Stimulated activated CD8-positive, alpha-beta memory T cell treated with anti-CD3 and anti-CD28 coated beads, Interleukin-15, amount 100 ng/mL, for 48 hours (primary cell): ENCODE data around the gene MORC2.

Source experiments
- DNase-seq, 2 donors: peaks; one replicate each; pipeline ENCODE4 v3.0.0-alpha.2; 2020; ENCODE audit warnings: low read depth in 2 of 2

The MORC2 gene

GRCh38 chr22:30968015-30968923, at the start of gene MORC2:
Gene MORC2, minus strand, starts transcription at chr22:30968774. Its CDS starts 885 bp downstream, at chr22:30967889.
- DNase-seq, result no peak

- DNase-seq, result no peak
Observed at GRCh38 chr22:31005535-31005934, 37.0 kb upstream of the MORC2 start.

GRCh38 chr22:31001124-31001770, 32.7 kb upstream of the MORC2 start:
- DNase-seq, result no peak

- DNase-seq, result no peak
Observed at GRCh38 chr22:30998329-30998728, 29.8 kb upstream of the MORC2 start.

GRCh38 chr22:30996462-30996861, 27.9 kb upstream of the MORC2 start:
- DNase-seq, result no peak

GRCh38 chr22:30994960-30995359, 26.4 kb upstream of the MORC2 start:
- no peak for DNase-seq

GRCh38 chr22:30992565-30992964, 24.0 kb upstream of the MORC2 start:
- DNase-seq, result no peak

- no peak for DNase-seq
Observed at GRCh38 chr22:30990690-30991089, 22.1 kb upstream of the MORC2 start.

- DNase-seq, result no peak
Observed at GRCh38 chr22:30989474-30989873, 20.9 kb upstream of the MORC2 start.

GRCh38 chr22:30985561-30986208, 17.1 kb upstream of the MORC2 start:
- DNase-seq, result no peak

GRCh38 chr22:30984317-30984716, 15.7 kb upstream of the MORC2 start:
- no peak for DNase-seq

GRCh38 chr22:30982512-30982911, 13.9 kb upstream of the MORC2 start:
- no peak for DNase-seq

GRCh38 chr22:30979932-30980331, 11.4 kb upstream of the MORC2 start:
- DNase-seq, result peak in 1 of 2 donors; percentile 0

- DNase-seq, result no peak
Observed at GRCh38 chr22:30978304-30978962, 9.9 kb upstream of the MORC2 start.

GRCh38 chr22:30970356-30970746, 1.8 kb upstream of the MORC2 start:
- DNase-seq, result no peak

GRCh38 chr22:30969532-30970355, 1.2 kb upstream of the MORC2 start:
- DNase-seq, result peak in 1 of 2 donors; percentile 7

GRCh38 chr22:30968924-30969531, 454 bp upstream of the MORC2 start, which contains the start of gene TUG1:
Gene TUG1, plus strand, starts transcription at chr22:30969265.
- DNase-seq, result peak; percentile 96 to 97

GRCh38 chr22:30964858-30965257, 3.7 kb downstream of the MORC2 start:
- DNase-seq, result no peak

GRCh38 chr22:30955153-30955552, 13.4 kb downstream of the MORC2 start:
- DNase-seq, result no peak

GRCh38 chr22:30953206-30953605, 15.4 kb downstream of the MORC2 start:
- DNase-seq, result no peak
